ENCODE results near the gene CUBN. TPM values are rescaled to one million over a fixed set of nuclear protein-coding genes. Genes with fewer than 3 reads are reported as not detected.
"Not testable (repeated sequence)": the region's sequence is repeated elsewhere in the genome, so short reads cannot be mapped to it uniquely, and the experiment has no call there.

Gene CUBN
- total and polyA plus RNA-seq, 12 donors = 0.41 to 9.3 (median 1.3) TPM

DNA sequence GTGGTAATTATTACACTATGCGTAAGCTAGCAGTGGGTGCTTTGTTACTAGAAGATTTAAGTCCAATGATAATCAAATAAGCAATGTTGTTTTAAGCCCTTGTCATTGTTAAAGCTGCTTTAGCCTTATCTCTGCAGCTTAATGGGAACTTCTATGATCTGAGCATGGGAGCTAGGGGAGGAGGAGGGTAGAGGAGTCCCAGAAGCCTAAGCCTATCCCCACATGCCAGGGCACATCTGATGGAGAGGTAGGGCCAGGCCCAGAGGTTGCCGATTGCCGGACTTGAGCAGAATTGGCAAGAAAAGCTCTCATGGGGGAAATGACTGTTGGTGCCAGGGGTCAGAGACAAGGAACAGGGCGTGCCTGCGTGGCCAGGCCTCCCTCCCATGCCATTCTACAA lies 13.4 kb downstream of the CUBN start:
- TF ChIP-seq, protein P1, sequence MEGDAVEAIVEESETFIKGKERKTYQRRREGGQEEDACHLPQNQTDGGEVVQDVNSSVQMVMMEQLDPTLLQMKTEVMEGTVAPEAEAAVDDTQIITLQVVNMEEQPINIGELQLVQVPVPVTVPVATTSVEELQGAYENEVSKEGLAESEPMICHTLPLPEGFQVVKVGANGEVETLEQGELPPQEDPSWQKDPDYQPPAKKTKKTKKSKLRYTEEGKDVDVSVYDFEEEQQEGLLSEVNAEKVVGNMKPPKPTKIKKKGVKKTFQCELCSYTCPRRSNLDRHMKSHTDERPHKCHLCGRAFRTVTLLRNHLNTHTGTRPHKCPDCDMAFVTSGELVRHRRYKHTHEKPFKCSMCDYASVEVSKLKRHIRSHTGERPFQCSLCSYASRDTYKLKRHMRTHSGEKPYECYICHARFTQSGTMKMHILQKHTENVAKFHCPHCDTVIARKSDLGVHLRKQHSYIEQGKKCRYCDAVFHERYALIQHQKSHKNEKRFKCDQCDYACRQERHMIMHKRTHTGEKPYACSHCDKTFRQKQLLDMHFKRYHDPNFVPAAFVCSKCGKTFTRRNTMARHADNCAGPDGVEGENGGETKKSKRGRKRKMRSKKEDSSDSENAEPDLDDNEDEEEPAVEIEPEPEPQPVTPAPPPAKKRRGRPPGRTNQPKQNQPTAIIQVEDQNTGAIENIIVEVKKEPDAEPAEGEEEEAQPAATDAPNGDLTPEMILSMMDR (IDR thresholded peaks at IDR 0.05) = no peak
- no peak for TF ChIP-seq POLR2A (IDR thresholded peaks at IDR 0.05)
- no peak overlapping the region for H3K4me3 ChIP-seq
- DNase-seq = no peak
- H3K36me3 ChIP-seq (replicated peaks in 1 of 2) = no peaks in the 10 kb centered on the region
- WGBS, 4 donors = 75 to 84% (median 83%) methylated on average over 5 of the region's 5 CpGs
- H3K4me1 ChIP-seq (replicated peaks in 1 of 2) = peaks cover 0 to 19% of the 10 kb centered on the region in 2 donors
- intact Hi-C loops (cut with DNase I) = no loop called here
- H3K27me3 ChIP-seq = no peaks in the 10 kb centered on the region
- H3K27ac ChIP-seq = no peak overlapping the region
- H3K9me3 ChIP-seq (replicated peaks in 1 of 3) = no peaks in the 10 kb centered on the region

DNA sequence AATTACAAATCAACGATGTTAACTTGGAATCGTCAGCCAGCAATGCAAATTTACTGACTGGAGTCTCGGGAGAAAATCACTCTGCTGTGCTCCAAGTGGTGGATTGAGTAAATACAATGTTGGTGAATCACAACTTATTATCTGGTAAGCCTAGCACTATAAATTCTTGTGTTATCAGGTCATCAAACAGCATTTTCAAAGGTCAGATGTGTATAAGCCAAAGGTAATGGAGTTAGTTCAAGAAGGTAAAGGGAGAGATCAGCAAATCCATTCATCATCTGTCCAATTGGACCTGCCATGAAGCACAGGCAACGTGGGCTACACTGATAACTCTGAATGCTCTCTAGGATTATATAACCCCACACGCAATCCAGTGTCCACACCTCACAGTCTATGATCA lies 13.9 kb downstream of the CUBN start:
- TF ChIP-seq, protein P1 (IDR thresholded peaks at IDR 0.05) = peak in 3 of 6 experiments; percentile 7 to 28 (median 14)
- TF ChIP-seq POLR2A (IDR thresholded peaks at IDR 0.05) = no peak
- H3K27ac ChIP-seq = no peak overlapping the region

DNA sequence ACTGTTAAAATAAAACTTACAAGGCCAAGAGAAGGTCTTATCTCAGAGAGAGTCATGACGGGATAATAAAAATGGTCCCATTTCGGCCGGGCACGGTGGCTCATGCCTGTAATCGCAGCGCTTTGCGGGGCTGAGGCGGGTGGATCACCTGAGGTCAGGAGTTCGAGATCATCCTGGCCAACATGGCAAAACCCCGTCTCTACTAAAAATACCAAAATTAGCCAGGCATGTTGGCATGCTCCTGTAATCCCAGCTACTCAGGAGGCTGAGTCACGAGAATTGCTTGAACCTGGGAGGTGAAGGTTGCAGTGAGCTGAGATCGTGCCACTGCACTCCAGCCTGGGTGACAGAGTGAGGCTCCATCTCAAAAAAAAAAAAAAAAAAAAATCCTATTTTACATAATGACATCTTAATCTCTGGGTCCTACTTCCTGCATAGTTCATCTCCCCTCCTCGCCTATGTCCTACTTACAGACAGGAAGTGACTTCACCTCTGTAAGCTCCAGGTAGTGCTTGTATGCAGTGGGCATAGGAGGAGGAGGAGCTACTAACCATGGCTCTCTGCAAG lies 14.7 kb downstream of the CUBN start:
- intact Hi-C loops (cut with DNase I); H3K27me3 ChIP-seq; H3K9me3 ChIP-seq (replicated peaks in 1 of 3); H3K4me3 ChIP-seq; H3K27ac ChIP-seq; H3K36me3 ChIP-seq (replicated peaks in 1 of 2): not testable (repeated sequence)
- peak in 4 of 7 donors; percentile 26 to 63 (median 44) for DNase-seq
- peaks cover 0 to 12% of the 10 kb centered on the region in 2 donors for H3K4me1 ChIP-seq (replicated peaks in 1 of 2)
- WGBS, 4 donors = 65 to 79% (median 74%) methylated on average over 13 of the region's 13 CpGs

More for the DNA sequence above, 13.9 kb downstream of the CUBN start:
- Histone ChIP-seq H3K4me3 (no peak overlapping the region), H3K36me3 (replicated peaks in 1 of 2) (no peaks in the 10 kb centered on the region), H3K9me3 (replicated peaks in 1 of 3) (no peaks in the 10 kb centered on the region), H3K27me3 (no peaks in the 10 kb centered on the region), H3K4me1 (replicated peaks in 1 of 2) (peaks cover 0 to 15% of the 10 kb centered on the region in 2 donors)
- intact Hi-C loops (cut with DNase I) = no loop called here
- 64 to 77% (median 68%) methylated on average over 5 of the region's 5 CpGs for WGBS, 4 donors
- no peak for DNase-seq

DNA sequence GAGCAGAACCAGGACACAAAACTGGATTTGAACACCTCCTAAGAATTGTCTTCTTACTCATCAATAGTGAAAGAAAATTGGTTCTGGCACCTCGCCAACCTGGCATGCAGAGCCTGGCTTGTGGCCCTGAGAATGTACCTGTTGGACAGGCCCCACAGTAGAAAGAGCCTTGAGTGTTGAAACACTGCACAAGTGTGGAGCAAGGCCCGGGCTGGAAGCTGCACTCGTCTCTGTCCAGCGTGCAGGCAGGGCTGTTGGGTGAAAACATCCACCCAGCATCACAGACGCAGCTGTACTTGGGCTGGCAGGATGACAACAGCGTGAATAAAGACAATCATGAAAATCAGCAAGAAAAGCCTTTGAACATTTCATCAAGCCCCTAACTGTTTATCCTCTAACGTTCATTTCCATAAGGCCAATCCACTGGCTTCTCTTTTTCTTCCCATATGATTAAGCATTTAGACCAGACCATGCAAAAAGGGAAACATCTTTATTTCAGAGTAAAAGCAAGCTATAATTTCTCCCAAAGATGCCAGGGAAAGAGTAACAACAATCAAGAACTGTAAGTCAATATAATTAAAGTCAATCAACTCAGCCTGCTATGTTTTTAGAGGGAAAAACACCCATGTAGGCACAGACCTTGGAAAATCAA lies 15.6 kb downstream of the CUBN start:
- 68 to 78% (median 73%) methylated on average over 7 of the region's 7 CpGs for WGBS, 4 donors
- TF ChIP-seq POLR2A (IDR thresholded peaks at IDR 0.05) = no peak
- TF ChIP-seq, protein P1 (IDR thresholded peaks at IDR 0.05) = no peak
- Histone ChIP-seq H3K36me3 (replicated peaks in 1 of 2) (no peaks in the 10 kb centered on the region), H3K9me3 (replicated peaks in 1 of 3) (no peaks in the 10 kb centered on the region), H3K27me3 (no peaks in the 10 kb centered on the region), H3K27ac (no peak overlapping the region), H3K4me3 (no peak overlapping the region), H3K4me1 (replicated peaks in 1 of 2) (peaks cover 0 to 12% of the 10 kb centered on the region in 2 donors)
- peak in 4 of 7 donors; percentile 17 to 38 (median 27) for DNase-seq
- intact Hi-C loops (cut with DNase I) = no loop called here

DNA sequence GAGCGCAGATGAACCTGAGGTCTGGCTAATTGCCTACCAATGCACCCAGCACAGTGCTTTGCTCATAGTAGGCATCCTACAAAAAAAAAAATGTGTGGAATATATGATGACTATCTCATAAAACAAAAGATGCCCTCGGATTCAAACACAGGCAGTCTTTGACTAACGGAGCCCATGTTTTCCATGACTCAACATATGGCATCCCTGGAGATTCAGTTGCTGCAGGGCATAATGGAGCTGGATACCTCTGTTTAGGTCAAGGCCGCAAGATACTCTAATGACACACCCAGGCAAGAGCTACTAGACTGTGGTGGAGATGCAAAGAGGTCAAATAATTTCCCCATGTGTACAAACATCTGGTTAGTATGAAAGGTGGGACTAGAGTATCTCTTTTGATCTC lies 16.3 kb downstream of the CUBN start:
- DNase-seq = no peak
- no peaks in the 10 kb centered on the region for H3K9me3 ChIP-seq (replicated peaks in 1 of 3)
- H3K4me1 ChIP-seq (replicated peaks in 1 of 2) = peaks cover 0 to 12% of the 10 kb centered on the region in 2 donors
- no peaks in the 10 kb centered on the region for H3K27me3 ChIP-seq
- H3K36me3 ChIP-seq (replicated peaks in 1 of 2) = no peaks in the 10 kb centered on the region
- intact Hi-C loops (cut with DNase I) = no loop called here
- WGBS, 4 donors = 83 to 95% (median 92%) methylated on average over 4 of the region's 4 CpGs
- no peak overlapping the region for H3K27ac ChIP-seq
- H3K4me3 ChIP-seq = no peak overlapping the region
- TF ChIP-seq, protein P1 (IDR thresholded peaks at IDR 0.05) = no peak
- no peak for TF ChIP-seq POLR2A (IDR thresholded peaks at IDR 0.05)
